Lung (tissue), 12 donors: Measurements from ENCODE around the gene C1QTNF9B. TPM values are rescaled to one million over a fixed set of nuclear protein-coding genes. Genes with fewer than 3 reads are reported as not detected.
A peak's percentile ranks its signal among the peaks of the same experiment; 100 is the strongest.

Source experiments
- ATAC-seq: fragments of 200-7000 bp; cut with Tn5 transposase; one replicate; pipeline ENCODE4 v1.9.1; 2020; ENCODE audit warnings: moderate number of reproducible peaks; ENCODE audit not compliant: insufficient read depth, low FRiP score
- DNase-seq, 3 donors: peaks; one replicate each; pipeline ENCODE4 v3.0.0-alpha.2; 2013 to 2017
- H3K27ac ChIP-seq, 2 donors: one replicate each; pipeline ENCODE4 v1.5.1; 2013; ENCODE audit warnings: mild to moderate bottlenecking in 2 of 2, moderate library complexity in 2 of 2, control low read depth in 1 of 2, inconsistent platforms in 1 of 2, low read depth in 1 of 2, low read length in 1 of 2
- H3K27me3 ChIP-seq, 3 donors: one replicate each; pipeline ENCODE4 v1.5.1; 2013; ENCODE audit warnings: low read length in 2 of 3; ENCODE audit not compliant: control insufficient read depth in 3 of 3, insufficient read depth in 3 of 3
- H3K36me3 ChIP-seq, 4 donors: one replicate each; pipeline ENCODE4 v1.5.1; 2013; ENCODE audit warnings: low read length in 4 of 4, mild to moderate bottlenecking in 1 of 4, moderate library complexity in 1 of 4; ENCODE audit not compliant: control insufficient read depth in 4 of 4, insufficient read depth in 4 of 4
- H3K4me1 ChIP-seq, 5 donors: one replicate each; pipeline ENCODE4 v1.5.1; 2013; ENCODE audit warnings: low read length in 5 of 5, mild to moderate bottlenecking in 2 of 5, moderate library complexity in 1 of 5; ENCODE audit not compliant: control insufficient read depth in 5 of 5, insufficient read depth in 5 of 5
- H3K4me3 ChIP-seq: one replicate; pipeline ENCODE4 v1.5.1; 2013; ENCODE audit warnings: mild to moderate bottlenecking, control low read depth, moderate library complexity
- H3K9ac ChIP-seq, 2 donors: one replicate each; pipeline ENCODE4 v1.5.1; 2013; ENCODE audit warnings: low read length in 2 of 2, control low read depth in 1 of 2; ENCODE audit not compliant: insufficient read depth in 1 of 2
- H3K9me3 ChIP-seq, 4 donors: one replicate each; pipeline ENCODE4 v1.5.1; 2013; ENCODE audit warnings: low read length in 3 of 4, mild to moderate bottlenecking in 1 of 4, moderate library complexity in 1 of 4; ENCODE audit not compliant: control insufficient read depth in 4 of 4, insufficient read depth in 3 of 4
- WGBS, 2 donors: extraction: QIAGEN DNeasy Blood & Tissue Kit; methylation state at CpG; one replicate each; pipeline ENCODE4 v1.1.7; 2013; 5-methylcytosine and 5-hydroxymethylcytosine counted together
- polyA plus RNA-seq, 2 donors: library from polyadenylated mRNA; stranded (reverse); fragments of 200-250 nt; gene quantifications; one replicate each; pipeline ENCODE4 v1.2.1, GENCODE V29; 2013
- total RNA-seq, 2 donors: library from RNA; depleted of rRNA in 1 of 2; stranded (reverse); fragments of >200 nt in 1 of 2; gene quantifications; one replicate each; pipeline ENCODE4 v1.2.1, GENCODE V29; 2014 to 2021
- TF ChIP-seq, protein P1 (sequence below): IDR thresholded peaks from 2 replicates; pipeline ENCODE4 v1.5.1; 2012; ENCODE audit warnings: mild to moderate bottlenecking; ENCODE audit errors: control extremely low read depth, extremely low read depth
- donor health status: control.
- donor health status: control.
- donor health status: Bipolar disorder and iron deficiency.
- donor health status: healthy.
- donor health status: DM: yes; HTN: yes; CAD: no.

Gene C1QTNF9B
- total and polyA plus RNA-seq, 4 donors, result 0.21 TPM; not detected in 3

DNA sequence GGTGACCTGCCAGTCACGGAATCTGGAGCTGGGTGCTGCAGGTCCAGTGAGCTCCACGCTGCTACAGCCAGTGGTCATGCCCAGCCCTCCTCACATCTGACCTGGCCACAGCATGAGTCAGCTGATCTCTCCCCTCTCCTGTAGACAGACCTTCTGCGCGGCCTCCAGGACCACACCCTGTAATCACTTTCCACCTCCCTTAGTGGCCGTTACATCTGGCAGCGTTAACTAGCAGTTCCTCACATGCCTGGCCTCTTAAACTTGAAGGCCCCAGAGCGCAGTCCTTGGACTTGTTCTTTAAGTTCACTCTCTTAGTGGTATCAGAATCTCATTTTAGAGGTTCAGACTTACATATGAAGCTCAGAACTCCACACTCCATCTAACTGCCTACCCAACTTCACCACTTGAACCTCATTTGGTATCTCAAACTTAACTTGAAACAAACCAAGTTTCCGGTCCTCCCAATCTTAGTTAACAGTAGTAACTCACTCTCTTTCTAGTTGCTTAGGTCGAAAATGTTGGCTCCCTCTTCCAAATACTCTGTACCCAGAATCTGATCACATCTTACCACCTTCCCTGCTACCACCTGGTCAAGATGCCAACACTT is 30.8 kb downstream of the C1QTNF9B start:
- 85 to 91% methylated on average over 9 of the region's 9 CpGs for WGBS, 2 donors
- Histone ChIP-seq H3K27ac (peak overlapping the region in 1 of 2 donors; percentile 21), H3K9me3 (no peaks in the 10 kb centered on the region), H3K9ac (no peak overlapping the region), H3K27me3 (no peaks in the 10 kb centered on the region), H3K4me3 (no peak overlapping the region), H3K36me3 (peaks cover 0 to 13% (median 3%) of the 10 kb centered on the region in 4 donors), H3K4me1 (peaks cover 0 to 31% (median 9%) of the 10 kb centered on the region in 5 donors)
- no peak for ATAC-seq
- TF ChIP-seq, protein P1, sequence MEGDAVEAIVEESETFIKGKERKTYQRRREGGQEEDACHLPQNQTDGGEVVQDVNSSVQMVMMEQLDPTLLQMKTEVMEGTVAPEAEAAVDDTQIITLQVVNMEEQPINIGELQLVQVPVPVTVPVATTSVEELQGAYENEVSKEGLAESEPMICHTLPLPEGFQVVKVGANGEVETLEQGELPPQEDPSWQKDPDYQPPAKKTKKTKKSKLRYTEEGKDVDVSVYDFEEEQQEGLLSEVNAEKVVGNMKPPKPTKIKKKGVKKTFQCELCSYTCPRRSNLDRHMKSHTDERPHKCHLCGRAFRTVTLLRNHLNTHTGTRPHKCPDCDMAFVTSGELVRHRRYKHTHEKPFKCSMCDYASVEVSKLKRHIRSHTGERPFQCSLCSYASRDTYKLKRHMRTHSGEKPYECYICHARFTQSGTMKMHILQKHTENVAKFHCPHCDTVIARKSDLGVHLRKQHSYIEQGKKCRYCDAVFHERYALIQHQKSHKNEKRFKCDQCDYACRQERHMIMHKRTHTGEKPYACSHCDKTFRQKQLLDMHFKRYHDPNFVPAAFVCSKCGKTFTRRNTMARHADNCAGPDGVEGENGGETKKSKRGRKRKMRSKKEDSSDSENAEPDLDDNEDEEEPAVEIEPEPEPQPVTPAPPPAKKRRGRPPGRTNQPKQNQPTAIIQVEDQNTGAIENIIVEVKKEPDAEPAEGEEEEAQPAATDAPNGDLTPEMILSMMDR, result no peak
- no peak for DNase-seq

DNA sequence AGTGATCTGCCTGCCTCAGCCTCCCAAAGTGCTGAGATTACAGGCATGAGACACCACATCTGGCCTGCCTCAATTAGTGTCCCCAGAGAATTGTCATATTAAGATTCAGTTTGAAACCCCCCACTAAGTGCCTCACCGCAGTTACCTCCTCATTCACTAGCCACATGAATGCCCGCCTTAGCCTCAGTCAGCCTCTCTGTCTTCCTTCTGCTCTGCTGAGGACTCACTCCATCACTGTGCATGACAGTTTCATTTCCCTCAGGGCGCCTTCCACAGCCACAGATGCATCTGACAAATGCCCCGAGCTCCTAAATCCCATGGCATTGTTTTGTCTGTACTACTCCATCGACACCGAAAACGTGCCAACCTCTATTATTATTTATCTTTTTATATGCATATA is 31.4 kb downstream of the C1QTNF9B start:
- 92% methylated on average over 7 of the region's 7 CpGs for WGBS, 2 donors
- Histone ChIP-seq H3K4me1 (peaks cover 0 to 25% (median 6%) of the 10 kb centered on the region in 5 donors), H3K9ac (no peak overlapping the region), H3K9me3 (no peaks in the 10 kb centered on the region), H3K4me3 (no peak overlapping the region), H3K27me3 (no peaks in the 10 kb centered on the region), H3K27ac (no peak overlapping the region), H3K36me3 (peaks cover under 1 to 15% (median 8%) of the 10 kb centered on the region in 4 donors)
- DNase-seq (no peak), ATAC-seq (no peak)
- TF ChIP-seq, protein P1, result no peak

DNA sequence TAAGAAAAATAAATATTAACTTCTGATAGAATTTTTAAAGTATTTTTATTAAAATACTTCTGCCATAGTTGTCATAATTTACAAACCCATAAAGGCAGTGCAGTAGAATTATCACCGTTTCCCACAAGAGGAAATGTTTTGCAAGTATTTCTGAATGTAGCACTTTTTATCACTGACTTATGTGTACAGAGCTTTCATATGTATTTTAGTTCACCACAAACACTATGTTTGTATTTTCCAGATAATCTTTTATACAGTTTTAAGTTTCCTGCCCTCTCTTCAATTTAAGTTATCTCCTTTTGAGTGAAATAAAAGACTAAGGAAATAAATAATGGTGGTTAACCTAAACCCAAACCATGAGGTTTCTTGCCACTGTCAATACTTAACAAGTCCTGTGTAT is 32.3 kb downstream of the C1QTNF9B start:
- TF ChIP-seq, protein P1, result no peak
- 25 to 37% methylated on average over 1 of the region's 1 CpG for WGBS, 2 donors
- ATAC-seq (no peak), DNase-seq (no peak)
- peaks cover 0 to 25% (median 4%) of the 10 kb centered on the region in 5 donors for H3K4me1 ChIP-seq
- no peaks in the 10 kb centered on the region for H3K9me3 ChIP-seq
- H3K36me3 ChIP-seq, result peaks cover 2 to 14% (median 9%) of the 10 kb centered on the region in 4 donors
- H3K27ac ChIP-seq, result no peak overlapping the region
- H3K9ac ChIP-seq, result no peak overlapping the region
- H3K27me3 ChIP-seq, result no peaks in the 10 kb centered on the region
- no peak overlapping the region for H3K4me3 ChIP-seq

DNA sequence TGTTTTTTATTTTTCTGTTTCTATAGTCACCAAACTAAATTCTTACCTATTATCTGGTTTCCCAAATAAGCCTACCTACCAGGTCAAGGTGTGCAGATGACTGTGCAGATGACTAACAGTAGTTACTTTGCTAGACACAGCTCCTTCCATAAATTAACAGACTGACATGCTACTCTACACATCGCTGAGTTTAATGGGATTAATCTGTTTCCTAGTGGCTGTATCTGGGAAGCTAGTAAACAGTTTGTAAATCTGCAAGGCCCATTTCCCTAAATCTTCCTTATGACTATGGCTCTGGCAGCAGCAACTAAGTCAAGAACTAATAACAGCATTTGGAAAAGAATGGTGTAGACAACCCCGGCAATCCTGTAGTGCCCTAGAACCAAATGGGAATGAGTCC is 36.0 kb downstream of the C1QTNF9B start:
- no peaks in the 10 kb centered on the region for H3K27me3 ChIP-seq
- TF ChIP-seq, protein P1, result no peak
- peaks cover 0 to 5% (median 0%) of the 10 kb centered on the region in 5 donors for H3K4me1 ChIP-seq
- no peak overlapping the region for H3K9ac ChIP-seq
- DNase-seq (no peak), ATAC-seq (no peak)
- no peak overlapping the region for H3K4me3 ChIP-seq
- H3K27ac ChIP-seq, result no peak overlapping the region
- WGBS, 2 donors, result 95 to 99% methylated on average over 2 of the region's 2 CpGs
- peaks cover 2 to 11% (median 7%) of the 10 kb centered on the region in 4 donors for H3K36me3 ChIP-seq
- H3K9me3 ChIP-seq, result no peaks in the 10 kb centered on the region
